H1 (cell line): ENCODE measurements around the gene RRP1. TPM values are rescaled to one million over a fixed set of nuclear protein-coding genes. Genes with fewer than 3 reads are reported as not detected.

ENCODE experiments used
- CTCF ChIA-PET: fragments of 300-600 bp; sonication (Branson Sonifier 250); formaldehyde crosslinking; loops from one replicate; lab custom pipeline; 2021; ENCODE audit not compliant: partially characterized antibody; lab: Charles Lee
- POLR2A ChIA-PET: fragments of 300-600 bp; sonication (Branson Sonifier 250); formaldehyde crosslinking; loops from one replicate; lab custom pipeline; 2021; ENCODE audit warnings: inconsistent platforms; ENCODE audit not compliant: partially characterized antibody; lab: Charles Lee
- DNase-seq, 2 experiments: peaks; one replicate each; pipeline versions ENCODE4 v3.0.0 to v3.0.0-alpha.2; 2010 to 2022; ENCODE audit warnings: low spot score in 2 of 2, low read depth in 1 of 2, mixed read lengths in 1 of 2
- FAIRE-seq: peaks from 2 replicates; lab custom pipeline; 2011; peaks lifted over from hg19 to GRCh38; lab: Jason Lieb, UNC
- H2AFZ ChIP-seq: 2 replicates; pipeline ENCODE4 v1.8.1; 2012; ENCODE audit warnings: low read length, inconsistent platforms
- H2AK5ac ChIP-seq: 2 replicates; pipeline ENCODE4 v1.6.1; 2013; ENCODE audit warnings: low read depth, low read length
- H2BK120ac ChIP-seq: replicated peaks from 2 replicates; pipeline ENCODE3; 2013; ENCODE audit warnings: low read depth, low read length, inconsistent platforms
- H2BK12ac ChIP-seq: 2 replicates; pipeline ENCODE4 v1.6.1; 2013; ENCODE audit warnings: low read depth, low read length
- H2BK15ac ChIP-seq: 2 replicates; pipeline ENCODE4 v1.6.1; 2013; ENCODE audit warnings: low read length
- H2BK20ac ChIP-seq: 2 replicates; pipeline ENCODE4 v1.6.1; 2013; ENCODE audit warnings: low read length
- H2BK5ac ChIP-seq: 2 replicates; pipeline ENCODE4 v1.6.1; 2013; ENCODE audit warnings: low read depth, low read length
- H3K14ac ChIP-seq: 2 replicates; pipeline ENCODE4 v1.6.1; 2013; ENCODE audit warnings: inconsistent platforms; ENCODE audit not compliant: insufficient read length
- H3K18ac ChIP-seq: 2 replicates; pipeline ENCODE4 v1.6.1; 2013; ENCODE audit warnings: low read length; ENCODE audit errors: extremely low read depth
- H3K23ac ChIP-seq: 2 replicates; pipeline ENCODE4 v1.6.1; 2013; ENCODE audit warnings: inconsistent platforms; ENCODE audit not compliant: insufficient read length
- H3K23me2 ChIP-seq: 2 replicates; pipeline ENCODE4 v1.6.1; 2013; ENCODE audit warnings: low read depth, low read length
- H3K27ac ChIP-seq: 2 replicates; pipeline ENCODE4 v1.6.1; 2011; ENCODE audit warnings: low read depth, low read length, inconsistent platforms
- H3K27me3 ChIP-seq, 4 experiments: replicated peaks in 1 of 4; 1 replicate in 1 of 4; 2 replicates in 3 of 4; pipeline versions ENCODE4 v1.6.1 to v1.8.1; 2011 to 2013; ENCODE audit warnings: low read length in 3 of 4, mild to moderate bottlenecking in 3 of 4, inconsistent platforms in 2 of 4, mixed read lengths in 2 of 4, moderate library complexity in 1 of 4; ENCODE audit not compliant: control insufficient read depth in 3 of 4, insufficient read depth in 3 of 4; ENCODE audit errors: extremely low read depth in 1 of 4
- H3K36me3 ChIP-seq, 4 experiments: 2 replicates each; pipeline versions ENCODE4 v1.6.1 to v1.8.1; 2011 to 2013; ENCODE audit warnings: mild to moderate bottlenecking in 4 of 4, low read length in 3 of 4, moderate library complexity in 2 of 4, control low read depth in 1 of 4, inconsistent platforms in 1 of 4; ENCODE audit not compliant: insufficient read depth in 4 of 4, control insufficient read depth in 2 of 4
- H3K4ac ChIP-seq: replicated peaks from 2 replicates; pipeline ENCODE3; 2013; ENCODE audit warnings: low read length, low read depth, mixed read lengths, inconsistent platforms; ENCODE audit not compliant: insufficient read length
- H3K4me1 ChIP-seq, 4 experiments: replicated peaks in 1 of 4; 1 replicate in 1 of 4; 2 replicates in 3 of 4; pipeline versions ENCODE4 v1.6.1 to v1.8.1; 2011 to 2013; ENCODE audit warnings: low read length in 3 of 4, inconsistent platforms in 2 of 4, mixed read lengths in 1 of 4; ENCODE audit not compliant: insufficient read depth in 4 of 4, control insufficient read depth in 3 of 4
- H3K4me2 ChIP-seq, 2 experiments: 2 replicates each; pipeline versions ENCODE4 v1.6.1 to v1.8.1; 2011 to 2013; ENCODE audit warnings: low read depth in 2 of 2, low read length in 2 of 2, control low read depth in 1 of 2, inconsistent platforms in 1 of 2, mild to moderate bottlenecking in 1 of 2; ENCODE audit not compliant: insufficient read depth in 1 of 2
- H3K4me3 ChIP-seq, 4 experiments: fragments of 200-600, 300-600 bp in 1 of 4; sonication (generic), shearing (Covaris generic), sonication (Bioruptor Twin) in 1 of 4; 2 replicates each; pipeline versions ENCODE4 v1.5.1 to v1.8.1; 2011 to 2016; ENCODE audit warnings: low read length in 4 of 4, low read depth in 3 of 4, control low read depth in 2 of 4, inconsistent platforms in 2 of 4, mild to moderate bottlenecking in 2 of 4, mixed read lengths in 1 of 4, moderate library complexity in 1 of 4; ENCODE audit not compliant: insufficient read depth in 2 of 4; ENCODE audit errors: extremely low read depth in 1 of 4
- H3K56ac ChIP-seq: replicated peaks from 2 replicates; pipeline ENCODE3; 2013; ENCODE audit warnings: low read depth, mild to moderate bottlenecking, mixed read lengths, low read length, inconsistent platforms; ENCODE audit not compliant: insufficient read length
- H3K79me1 ChIP-seq: 2 replicates; pipeline ENCODE4 v1.6.1; 2013; ENCODE audit warnings: low read depth, low read length, control low read depth
- H3K79me2 ChIP-seq, 2 experiments: 2 replicates each; pipeline versions ENCODE4 v1.6.1 to v1.8.1; 2012 to 2013; ENCODE audit warnings: low read length in 2 of 2, mild to moderate bottlenecking in 2 of 2, inconsistent platforms in 1 of 2; ENCODE audit not compliant: insufficient read depth in 2 of 2, control insufficient read depth in 1 of 2
- H3K9ac ChIP-seq, 4 experiments: replicated peaks in 1 of 4; 1 replicate in 1 of 4; 2 replicates in 3 of 4; pipeline versions ENCODE4 v1.6.1 to v1.8.1; 2011 to 2013; ENCODE audit warnings: low read depth in 3 of 4, low read length in 3 of 4, control low read depth in 2 of 4, mild to moderate bottlenecking in 2 of 4, moderate library complexity in 2 of 4, inconsistent platforms in 1 of 4; ENCODE audit errors: extremely low read depth in 1 of 4
- H3K9me3 ChIP-seq, 2 experiments: 2 replicates each; pipeline versions ENCODE4 v1.6.1 to v1.8.1; 2012 to 2013; ENCODE audit warnings: mild to moderate bottlenecking in 2 of 2, moderate library complexity in 2 of 2, control low read depth in 1 of 2, inconsistent platforms in 1 of 2, low read depth in 1 of 2, low read length in 1 of 2, mixed read lengths in 1 of 2; ENCODE audit not compliant: insufficient read depth in 2 of 2
- H4K20me1 ChIP-seq, 2 experiments: replicated peaks in 1 of 2; 2 replicates each; pipeline versions ENCODE3 to v1.8.1; 2011 to 2013; ENCODE audit warnings: inconsistent platforms in 2 of 2, low read length in 2 of 2, mild to moderate bottlenecking in 1 of 2; ENCODE audit not compliant: insufficient read depth in 2 of 2, control insufficient read depth in 1 of 2
- H4K5ac ChIP-seq: 2 replicates; pipeline ENCODE4 v1.6.1; 2013; ENCODE audit warnings: low read length, low read depth, mixed read lengths, inconsistent platforms; ENCODE audit not compliant: insufficient read length
- H4K8ac ChIP-seq: 2 replicates; pipeline ENCODE4 v1.8.0; 2013; ENCODE audit warnings: mild to moderate bottlenecking, moderate library complexity, low read length, inconsistent platforms; ENCODE audit not compliant: insufficient read depth; ENCODE audit errors: extremely low read depth
- H4K91ac ChIP-seq: replicated peaks from 2 replicates; pipeline ENCODE3; 2013; ENCODE audit warnings: low read length, mixed read lengths, inconsistent platforms; ENCODE audit not compliant: insufficient read length
- RFX5 ChIP-seq: IDR thresholded peaks from 2 replicates; pipeline ENCODE4 v1.6.1; 2011; ENCODE audit warnings: low read depth, low read length, improper control_type of control experiment, borderline replicate concordance
- WGBS, 2 experiments: shearing (Covaris generic) in 1 of 2; methylation state at CpG; one replicate each; pipeline versions ENCODE4 v1.1.6 to v1.1.7; 2013 to 2015; ENCODE audit warnings: low lambda C conversion rate in 2 of 2, mixed read lengths in 2 of 2, inconsistent platforms in 1 of 2, low coverage in 1 of 2, missing lambda C conversion rate in 1 of 2; ENCODE audit not compliant: insufficient replicate concordance in 2 of 2, insufficient coverage in 1 of 2, insufficient read length in 1 of 2; ENCODE audit errors: extremely low coverage in 1 of 2, missing lambda C conversion rate in 1 of 2; 5-methylcytosine and 5-hydroxymethylcytosine counted together
- polyA plus RNA-seq, 7 experiments: library from polyadenylated mRNA; depleted of rRNA in 3 of 7; stranded (reverse) in 5 of 7; unstranded in 2 of 7; fragments of >200 nt in 5 of 7; fragments of 200-250 nt in 2 of 7; gene quantifications; 1 replicate in 5 of 7; 2 replicates in 1 of 7; 4 replicates in 1 of 7; pipeline versions ENCODE4 v1.2.1 to v1.2.3, GENCODE V29; 2011 to 2013; ENCODE audit warnings: missing spikeins in 2 of 7, mixed read lengths in 2 of 7
- total RNA-seq: library from RNA; stranded (reverse); fragmentation: NEBNext Ultra II Directional; extraction: Animal tissue kit (Norgen Biotek cat#: 25700); gene quantifications from 2 replicates; pipeline ENCODE4 v1.2.1, GENCODE V29; 2021

Gene RRP1
- total and polyA plus RNA-seq, 2 of the 8 experiments (the other 6 are each of a cell fraction or from before 2014, with no cell fraction given), result 11.6 to 55.2 TPM

GRCh38 chr21:43749651-43750262 is 39.6 kb upstream of the RRP1 start:
- Histone ChIP-seq H3K18ac (no peak overlapping the region), H4K5ac (no peak overlapping the region), H3K4me2 (no peak overlapping the region), H3K4me1 (no peaks in the 10 kb centered on the region), H2AFZ (no peak overlapping the region), H3K9ac (no peak overlapping the region), H3K27me3 (no peaks in the 10 kb centered on the region), H2BK5ac (no peak overlapping the region), H3K4me3 (no peak overlapping the region), H2AK5ac (no peak overlapping the region), H3K56ac (no peak overlapping the region), H4K91ac (no peak overlapping the region), H3K9me3 (no peaks in the 10 kb centered on the region), H2BK15ac (no peak overlapping the region), H3K23ac (no peak overlapping the region), H3K27ac (no peak overlapping the region; the same call in 1 of the 2 replicates), H3K79me2 (no peaks in the 10 kb centered on the region), H2BK20ac (no peak overlapping the region), H4K8ac (no peak overlapping the region), H3K36me3 (peaks cover 2 to 27% (median 15%) of the 10 kb centered on the region in 4 experiments), H4K20me1 (peaks cover 2 to 10% of the 10 kb centered on the region in 2 experiments), H3K14ac (no peak overlapping the region), H2BK12ac (no peak overlapping the region), H3K79me1 (peaks cover 2% of the 10 kb centered on the region; the same call in 1 of the 2 replicates), H3K23me2 (no peaks in the 10 kb centered on the region), H2BK120ac (no peak overlapping the region), H3K4ac (no peak overlapping the region)
- WGBS, 2 experiments, result 97% methylated on average over 12 of the region's 18 CpGs; no CpG with 5 or more reads in 1 of the 2 experiments
- no peak for TF ChIP-seq RFX5
- FAIRE-seq (no peak), DNase-seq (no peak)
- CTCF ChIA-PET, result no interaction called here
- POLR2A ChIA-PET, result interaction anchor here (0.9 to 3.8 kb wide), 4 partner anchors 9 to 24 kb away, joined by 3 to 15 read pairs (median 5); no protein-coding TSS in a partner anchor
